ENCODE measurements around the gene SPI1. TPM values are rescaled to one million over a fixed set of nuclear protein-coding genes. Genes with fewer than 3 reads are reported as not detected.

Gene SPI1
- total RNA-seq, 1 donor from 2014 or later: 8.3 TPM

DNA sequence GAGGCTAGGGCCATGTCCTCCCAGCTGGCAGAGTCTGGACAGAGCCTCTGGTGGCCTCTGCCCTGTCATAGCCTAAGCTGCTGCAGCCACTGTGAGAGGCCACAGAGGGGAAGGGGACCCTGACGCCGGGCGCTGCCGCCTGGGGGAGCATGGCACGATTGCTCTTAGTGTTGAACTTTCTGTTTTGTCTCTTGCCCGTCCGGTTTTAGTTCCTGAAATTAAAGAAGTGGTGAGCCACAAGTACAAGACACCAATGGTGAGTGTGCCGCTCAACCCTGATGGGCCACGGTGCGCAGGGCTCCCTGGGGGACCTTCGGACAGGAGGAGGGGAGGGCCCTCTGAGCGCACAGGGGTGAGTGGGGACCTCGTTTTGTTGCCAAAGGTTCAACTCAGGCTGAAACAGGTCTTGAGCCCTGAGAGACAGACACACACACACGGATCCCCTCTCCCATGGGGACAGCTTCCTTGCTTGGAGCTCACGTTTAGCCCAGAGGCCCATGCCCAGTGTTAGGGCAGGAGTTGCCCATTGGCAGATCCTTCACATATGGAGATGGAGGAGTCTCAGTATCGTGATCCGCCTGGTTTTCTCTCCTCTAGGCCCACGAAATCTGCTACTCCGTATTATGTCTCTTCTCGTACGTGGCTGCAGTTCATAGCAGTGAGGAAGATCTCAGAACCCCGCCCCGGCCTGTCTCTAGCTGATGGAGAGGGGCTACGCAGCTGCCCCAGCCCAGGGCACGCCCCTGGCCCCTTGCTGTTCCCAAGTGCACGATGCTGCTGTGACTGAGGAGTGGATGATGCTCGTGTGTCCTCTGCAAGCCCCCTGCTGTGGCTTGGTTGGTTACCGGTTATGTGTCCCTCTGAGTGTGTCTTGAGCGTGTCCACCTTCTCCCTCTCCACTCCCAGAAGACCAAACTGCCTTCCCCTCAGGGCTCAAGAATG is 49.6 kb downstream of the SPI1 start:
- Histone ChIP-seq H3K27ac (replicated peaks) (peak overlapping the region; percentile 97), H3K36me3 (peaks cover 83% of the 10 kb centered on the region), H3K4me3 (no peak overlapping the region), H3K9me3 (replicated peaks) (no peaks in the 10 kb centered on the region), H3K27me3 (ENCODE audit: low read depth) (no peaks in the 10 kb centered on the region), H3K4me1 (peaks cover 67% of the 10 kb centered on the region)
- no peak for DNase-seq
- TF ChIP-seq, protein P1, sequence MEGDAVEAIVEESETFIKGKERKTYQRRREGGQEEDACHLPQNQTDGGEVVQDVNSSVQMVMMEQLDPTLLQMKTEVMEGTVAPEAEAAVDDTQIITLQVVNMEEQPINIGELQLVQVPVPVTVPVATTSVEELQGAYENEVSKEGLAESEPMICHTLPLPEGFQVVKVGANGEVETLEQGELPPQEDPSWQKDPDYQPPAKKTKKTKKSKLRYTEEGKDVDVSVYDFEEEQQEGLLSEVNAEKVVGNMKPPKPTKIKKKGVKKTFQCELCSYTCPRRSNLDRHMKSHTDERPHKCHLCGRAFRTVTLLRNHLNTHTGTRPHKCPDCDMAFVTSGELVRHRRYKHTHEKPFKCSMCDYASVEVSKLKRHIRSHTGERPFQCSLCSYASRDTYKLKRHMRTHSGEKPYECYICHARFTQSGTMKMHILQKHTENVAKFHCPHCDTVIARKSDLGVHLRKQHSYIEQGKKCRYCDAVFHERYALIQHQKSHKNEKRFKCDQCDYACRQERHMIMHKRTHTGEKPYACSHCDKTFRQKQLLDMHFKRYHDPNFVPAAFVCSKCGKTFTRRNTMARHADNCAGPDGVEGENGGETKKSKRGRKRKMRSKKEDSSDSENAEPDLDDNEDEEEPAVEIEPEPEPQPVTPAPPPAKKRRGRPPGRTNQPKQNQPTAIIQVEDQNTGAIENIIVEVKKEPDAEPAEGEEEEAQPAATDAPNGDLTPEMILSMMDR (IDR thresholded peaks at IDR 0.05; ENCODE audit: borderline replicate concordance): no peak
- intact Hi-C loops (cut with micrococcal nuclease): no loop called here

DNA sequence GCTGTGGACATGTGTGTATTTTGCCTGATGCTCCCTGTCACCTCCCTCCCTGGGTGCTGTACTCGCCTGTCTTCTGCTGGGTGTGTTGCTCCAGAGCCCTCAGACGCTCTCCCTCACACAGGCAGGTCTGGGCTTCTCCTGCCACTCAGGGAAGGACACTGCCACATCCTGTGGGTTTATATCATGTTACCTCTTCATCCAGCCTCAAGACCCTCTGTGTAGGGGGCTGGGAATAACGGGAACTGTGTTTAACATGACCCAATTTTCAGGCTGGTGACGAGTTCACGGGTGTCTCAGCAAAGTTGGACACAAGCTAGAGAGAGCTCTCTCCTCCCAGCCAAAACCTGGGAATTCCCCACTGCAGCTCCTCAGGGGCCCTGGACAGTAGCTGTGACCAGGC is 50.4 kb downstream of the SPI1 start:
- TF ChIP-seq, protein P1 (IDR thresholded peaks at IDR 0.05; ENCODE audit: borderline replicate concordance): no peak
- Histone ChIP-seq H3K36me3 (peaks cover 75% of the 10 kb centered on the region), H3K4me1 (peaks cover 59% of the 10 kb centered on the region), H3K27me3 (ENCODE audit: low read depth) (no peaks in the 10 kb centered on the region), H3K27ac (replicated peaks) (peak overlapping the region; percentile 97), H3K9me3 (replicated peaks) (no peaks in the 10 kb centered on the region), H3K4me3 (no peak overlapping the region)
- intact Hi-C loops (cut with micrococcal nuclease): no loop called here
- no peak for DNase-seq

DNA sequence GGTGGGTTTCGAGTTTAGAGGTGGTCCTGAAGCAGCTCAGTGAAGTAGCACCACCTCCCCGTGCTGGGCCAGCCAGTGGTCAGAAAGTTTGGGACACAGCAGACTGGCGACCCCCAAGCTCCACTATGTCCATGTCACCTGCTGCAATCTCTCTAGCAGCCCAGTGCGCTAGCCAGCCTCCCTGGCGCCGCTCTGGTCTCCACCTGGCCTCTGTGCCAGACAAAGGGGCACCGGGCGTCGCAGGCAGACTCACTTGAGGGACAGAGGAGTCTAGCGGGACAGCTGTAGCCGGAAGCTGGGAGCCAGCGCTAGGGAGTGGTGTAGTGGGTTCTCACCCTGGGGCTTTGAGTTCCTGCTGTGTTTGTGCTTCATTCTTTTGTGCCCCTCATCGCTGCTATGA is 51.3 kb downstream of the SPI1 start:
- intact Hi-C loops (cut with micrococcal nuclease): no loop called here
- no peaks in the 10 kb centered on the region for H3K9me3 ChIP-seq (replicated peaks)
- H3K27me3 ChIP-seq (ENCODE audit: low read depth): no peaks in the 10 kb centered on the region
- TF ChIP-seq, protein P1 (IDR thresholded peaks at IDR 0.05; ENCODE audit: borderline replicate concordance): no peak
- peaks cover 66% of the 10 kb centered on the region for H3K36me3 ChIP-seq
- no peak overlapping the region for H3K4me3 ChIP-seq
- H3K27ac ChIP-seq (replicated peaks): peak overlapping the region; percentile 97
- peaks cover 50% of the 10 kb centered on the region for H3K4me1 ChIP-seq
- DNase-seq: no peak

GRCh38 chr11:47326198-47326597 is 52.1 kb downstream of the SPI1 start:
- Histone ChIP-seq H3K9me3 (replicated peaks) (no peaks in the 10 kb centered on the region), H3K4me3 (no peak overlapping the region), H3K27me3 (ENCODE audit: low read depth) (no peaks in the 10 kb centered on the region), H3K4me1 (peaks cover 42% of the 10 kb centered on the region), H3K36me3 (peaks cover 57% of the 10 kb centered on the region), H3K27ac (replicated peaks) (peak overlapping the region; percentile 97)
- no peak for DNase-seq
- TF ChIP-seq, protein P1 (IDR thresholded peaks at IDR 0.05; ENCODE audit: borderline replicate concordance): no peak
- intact Hi-C loops (cut with micrococcal nuclease): no loop called here

DNA sequence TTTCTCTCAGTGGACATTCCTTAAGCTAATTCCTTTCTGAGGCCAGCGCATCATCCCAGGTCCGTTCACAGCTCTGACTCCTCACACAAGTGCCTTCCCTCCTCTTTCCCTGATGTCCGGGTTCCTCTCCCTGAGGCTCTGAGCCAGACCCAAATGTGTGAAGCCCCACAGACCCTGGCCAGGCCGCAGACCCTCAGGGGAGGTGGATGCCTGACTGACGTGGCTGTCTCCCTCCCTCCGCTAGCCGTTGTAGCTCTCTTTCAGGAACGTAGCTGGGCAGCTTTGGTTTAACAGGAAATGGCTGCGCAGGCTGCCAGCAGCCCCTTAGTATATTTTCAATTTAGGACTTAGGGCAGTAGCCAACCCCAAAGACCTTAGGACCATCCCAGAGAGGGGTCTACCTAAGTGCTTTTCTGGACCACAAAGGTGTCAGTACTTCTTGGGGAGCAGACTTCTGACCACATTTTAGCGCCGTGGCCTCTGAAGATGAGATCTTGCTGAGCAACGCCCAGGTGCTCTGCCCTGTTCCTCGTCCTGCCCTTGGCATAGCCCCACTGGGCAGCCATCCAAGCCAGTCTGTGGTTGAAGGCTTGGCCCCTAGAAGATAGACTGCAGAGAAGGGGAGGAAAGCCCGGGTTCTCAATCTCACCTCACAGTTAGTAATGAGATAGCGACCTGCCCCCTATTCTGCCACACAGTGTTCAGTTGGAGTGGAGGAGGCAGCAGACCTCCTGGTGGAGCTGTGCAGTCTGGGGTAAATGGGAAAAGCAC is 52.9 kb downstream of the SPI1 start:
- Histone ChIP-seq H3K9me3 (replicated peaks) (no peaks in the 10 kb centered on the region), H3K4me3 (no peak overlapping the region), H3K4me1 (peaks cover 34% of the 10 kb centered on the region), H3K27me3 (ENCODE audit: low read depth) (no peaks in the 10 kb centered on the region), H3K27ac (replicated peaks) (peak overlapping the region; percentile 97), H3K36me3 (peaks cover 56% of the 10 kb centered on the region)
- intact Hi-C loops (cut with micrococcal nuclease): no loop called here
- TF ChIP-seq, protein P1 (IDR thresholded peaks at IDR 0.05; ENCODE audit: borderline replicate concordance): no peak
- DNase-seq: no peak

Data from left ventricle myocardium inferior (tissue), 1 donor.